Right renal cortex interstitium (tissue), 3 donors: ENCODE measurements around the gene VEPH1. TPM values are rescaled to one million over a fixed set of nuclear protein-coding genes. Genes with fewer than 3 reads are reported as not detected.

Experiments
- DNase-seq, 3 donors: peaks; one replicate each; pipeline ENCODE4 v3.0.0-alpha.2; 2013; ENCODE audit warnings: low read depth in 3 of 3, low spot score in 2 of 3
- polyA plus RNA-seq, 3 donors: library from polyadenylated mRNA; unstranded; fragments of 120-200 nt; gene quantifications; one replicate each; pipeline ENCODE4 v1.2.1, GENCODE V29; 2013; ENCODE audit not compliant: insufficient read length in 3 of 3

Gene VEPH1
- polyA plus RNA-seq, 3 donors = 58.5 to 62.6 (median 61.0) TPM

GRCh38 chr3:157233923-157234322 is 269.3 kb downstream of the VEPH1 start:
- DNase-seq = no peak

DNA sequence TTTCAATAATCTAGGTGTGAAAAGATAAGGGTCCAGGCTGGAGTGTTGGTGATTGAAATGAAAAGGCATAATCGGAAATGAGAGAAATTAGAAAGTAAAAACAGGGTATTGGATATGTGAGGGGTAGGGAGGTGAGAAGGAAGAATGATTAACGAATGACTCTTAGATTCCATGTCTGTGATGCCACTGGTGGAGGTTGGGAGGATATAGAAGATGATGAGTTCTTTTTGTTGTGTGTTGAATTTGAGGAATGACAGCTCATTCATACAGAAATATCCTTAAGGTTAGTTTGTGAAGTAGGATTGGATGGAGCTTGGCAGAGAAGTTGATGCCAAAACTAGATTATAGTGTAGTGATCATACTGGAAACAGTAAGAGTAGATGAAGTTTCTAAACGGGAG is 271.1 kb downstream of the VEPH1 start:
- no peak for DNase-seq

DNA sequence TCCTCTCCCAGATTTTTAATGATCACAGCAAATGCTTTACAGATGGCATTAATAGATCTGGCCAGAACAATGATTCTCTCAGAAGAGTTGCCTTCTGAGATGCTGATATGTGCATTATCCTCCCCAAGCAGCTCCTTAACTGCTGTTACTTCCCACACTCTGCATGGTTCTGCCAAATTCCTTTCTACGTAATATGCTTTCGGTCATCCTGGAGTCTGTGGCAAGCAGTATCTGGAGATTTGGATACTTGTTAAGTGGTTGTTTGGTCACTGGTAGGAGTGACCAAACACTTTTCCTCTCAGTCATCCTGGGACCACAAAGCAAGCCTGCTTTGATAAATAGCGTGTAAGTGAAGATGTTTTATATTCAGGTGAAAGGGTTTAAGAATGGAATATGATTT is 272.1 kb downstream of the VEPH1 start:
- DNase-seq = no peak

DNA sequence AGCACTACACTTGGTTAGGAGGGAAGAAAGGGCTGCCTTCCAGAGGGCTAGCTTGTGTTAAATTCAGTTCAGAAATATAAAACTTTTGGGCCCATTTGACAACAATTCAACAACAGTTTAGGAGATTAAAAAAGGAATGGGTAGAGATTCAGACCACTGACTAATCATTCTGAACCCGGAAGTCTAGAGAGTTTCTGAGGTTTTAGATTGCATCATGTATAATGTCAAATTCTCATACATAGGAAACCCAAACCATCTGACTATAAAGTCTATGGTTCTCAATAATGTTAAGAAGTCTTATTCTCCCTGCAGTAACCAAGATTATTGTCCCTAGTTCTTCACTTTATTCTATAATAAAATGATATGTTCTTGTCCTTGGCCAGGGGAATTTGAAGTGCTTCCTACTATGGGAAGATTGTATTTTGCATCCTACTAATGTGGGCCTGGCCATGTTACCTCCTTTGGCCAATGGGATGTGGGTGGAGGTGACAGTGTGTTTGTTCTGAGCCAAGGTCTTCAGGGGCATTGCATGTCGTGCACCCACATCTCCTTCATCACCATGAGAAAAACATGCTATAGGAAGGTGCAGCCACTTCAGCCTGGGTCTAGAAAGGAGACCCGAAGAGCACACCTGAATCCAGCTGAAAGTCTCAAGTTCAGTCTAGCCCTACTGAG is 276.9 kb downstream of the VEPH1 start:
- DNase-seq = no peak

GRCh38 chr3:157225001-157225400 is 278.2 kb downstream of the VEPH1 start:
- no peak for DNase-seq

DNA sequence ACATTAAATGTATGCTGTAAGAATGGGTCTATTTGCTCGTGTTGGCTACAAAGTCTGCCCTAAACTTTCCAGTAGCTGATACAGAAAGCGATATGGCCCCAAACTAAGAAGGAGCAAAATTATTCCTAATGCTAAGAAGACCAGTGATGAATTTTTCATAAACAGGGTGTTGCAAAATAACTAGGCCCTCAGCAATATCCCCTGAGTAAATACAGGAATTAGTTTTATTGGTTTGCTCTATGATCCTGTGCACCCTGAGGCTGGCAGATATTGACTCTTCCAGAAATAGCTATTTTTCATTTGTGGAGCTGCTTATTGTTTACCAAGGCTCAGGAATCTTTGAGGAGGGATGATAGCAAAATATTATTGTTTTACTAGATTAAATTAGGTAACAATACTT is 282.3 kb downstream of the VEPH1 start:
- DNase-seq = no peak

- DNase-seq = no peak
These were observed 283.0 kb downstream of the VEPH1 start for GRCh38 chr3:157220211-157220610.

DNA sequence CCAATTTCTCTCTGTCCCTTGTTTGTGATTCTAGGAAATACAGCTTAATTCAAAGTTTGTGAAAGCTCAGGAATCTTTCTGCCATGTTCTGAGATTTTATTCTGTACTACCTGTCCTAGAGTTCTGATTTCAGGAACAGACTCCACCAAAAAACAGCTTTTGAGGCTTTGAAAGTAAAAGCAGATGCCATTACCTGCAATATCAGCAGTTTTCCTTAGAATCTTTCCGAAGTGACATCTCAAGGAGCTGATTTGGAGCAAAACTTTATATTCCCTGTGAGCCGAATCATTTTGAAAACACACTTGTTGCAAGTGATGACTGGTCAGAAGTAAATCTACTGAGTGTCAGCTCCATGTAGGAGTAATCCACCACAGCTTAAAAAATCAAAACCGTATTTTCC is 284.0 kb downstream of the VEPH1 start:
- DNase-seq = no peak

Other genes with a start within 250 kb of the VEPH1 start
- 1 to 10 TPM; 3.8 to 5.6 (median 4.7) TPM for gene PTX3, start 66.6 kb downstream of the VEPH1 start, polyA plus RNA-seq